H9 (cell line): Measurements from ENCODE around the gene PCDHA1. TPM values are rescaled to one million over a fixed set of nuclear protein-coding genes. Genes with fewer than 3 reads are reported as not detected.

Experiments used
- DNase-seq: peaks from one replicate; pipeline ENCODE4 v3.0.0-alpha.2; 2017
- H2AFZ ChIP-seq: one replicate; pipeline ENCODE4 v1.6.1; 2013; ENCODE audit warnings: mild to moderate bottlenecking, low read length, control low read depth, moderate library complexity
- H2AK5ac ChIP-seq: 2 replicates; pipeline ENCODE4 v1.6.1; 2013; ENCODE audit warnings: low read length, control low read depth, mixed read lengths; ENCODE audit not compliant: insufficient read length
- H2BK120ac ChIP-seq: one replicate; pipeline ENCODE4 v1.6.1; 2013; ENCODE audit warnings: low read depth, mild to moderate bottlenecking, low read length, control low read depth, inconsistent platforms; ENCODE audit not compliant: poor library complexity, severe bottlenecking
- H2BK12ac ChIP-seq: 2 replicates; pipeline ENCODE4 v1.6.1; 2013; ENCODE audit warnings: low read length, control low read depth, mixed read lengths, low read depth; ENCODE audit not compliant: insufficient read length
- H2BK15ac ChIP-seq: 2 replicates; pipeline ENCODE4 v1.6.1; 2013; ENCODE audit warnings: low read depth, low read length, control low read depth
- H2BK20ac ChIP-seq: one replicate; pipeline ENCODE4 v1.6.1; 2013; ENCODE audit warnings: low read depth, mild to moderate bottlenecking, low read length, control low read depth, inconsistent platforms; ENCODE audit not compliant: poor library complexity, severe bottlenecking
- H2BK5ac ChIP-seq: 2 replicates; pipeline ENCODE4 v1.6.1; 2013; ENCODE audit warnings: low read length, control low read depth, mixed read lengths; ENCODE audit not compliant: insufficient read length
- H3K14ac ChIP-seq: 2 replicates; pipeline ENCODE4 v1.6.1; 2013; ENCODE audit warnings: low read length, control low read depth; ENCODE audit not compliant: insufficient read depth
- H3K18ac ChIP-seq: 2 replicates; pipeline ENCODE4 v1.6.1; 2013; ENCODE audit warnings: low read depth, mild to moderate bottlenecking, mixed read lengths, low read length, control low read depth; ENCODE audit not compliant: insufficient read length
- H3K23ac ChIP-seq: 2 replicates; pipeline ENCODE4 v1.6.1; 2013; ENCODE audit warnings: low read length, control low read depth, mixed read lengths, low read depth; ENCODE audit not compliant: insufficient read length
- H3K23me2 ChIP-seq: 2 replicates; pipeline ENCODE4 v1.6.1; 2013; ENCODE audit warnings: low read depth, mild to moderate bottlenecking, mixed read lengths, low read length, control low read depth; ENCODE audit not compliant: insufficient read length, poor library complexity, severe bottlenecking
- H3K27ac ChIP-seq: 2 replicates; pipeline ENCODE4 v1.5.1; 2013; ENCODE audit warnings: low read length, control low read depth, mixed read lengths, low read depth; ENCODE audit not compliant: insufficient read length
- H3K27me3 ChIP-seq: 2 replicates; pipeline ENCODE4 v1.6.1; 2013; ENCODE audit warnings: low read length, control low read depth, inconsistent platforms; ENCODE audit not compliant: insufficient read depth
- H3K4ac ChIP-seq: 2 replicates; pipeline ENCODE4 v1.6.1; 2013; ENCODE audit warnings: low read depth, mild to moderate bottlenecking, control low read depth, inconsistent platforms, low read length, moderate library complexity
- H3K4me1 ChIP-seq: 2 replicates; pipeline ENCODE4 v1.6.1; 2013; ENCODE audit warnings: low read length, control low read depth, inconsistent platforms; ENCODE audit not compliant: insufficient read depth
- H3K4me2 ChIP-seq: 2 replicates; pipeline ENCODE4 v1.6.1; 2013; ENCODE audit warnings: low read length, control low read depth, mixed read lengths; ENCODE audit not compliant: insufficient read length, insufficient read depth
- H3K56ac ChIP-seq: 2 replicates; pipeline ENCODE4 v1.6.1; 2013; ENCODE audit warnings: low read depth, mild to moderate bottlenecking, mixed read lengths, low read length, control low read depth; ENCODE audit not compliant: insufficient read length
- H3K79me1 ChIP-seq: 2 replicates; pipeline ENCODE4 v1.6.1; 2013; ENCODE audit warnings: low read depth, mild to moderate bottlenecking, moderate library complexity, low read length, control low read depth, inconsistent platforms; ENCODE audit not compliant: insufficient read depth, poor library complexity, severe bottlenecking
- H3K79me2 ChIP-seq: 2 replicates; pipeline ENCODE4 v1.6.1; 2013; ENCODE audit warnings: low read length, control low read depth, inconsistent platforms; ENCODE audit not compliant: insufficient read depth
- H3K9ac ChIP-seq: 2 replicates; pipeline ENCODE4 v1.6.1; 2013; ENCODE audit warnings: low read length, control low read depth, mixed read lengths; ENCODE audit not compliant: insufficient read length; ENCODE audit errors: extremely low read depth
- H3K9me3 ChIP-seq: one replicate; pipeline ENCODE4 v1.6.1; 2013; ENCODE audit warnings: low read depth, low read length, inconsistent platforms; ENCODE audit not compliant: control insufficient read depth
- H3T11ph ChIP-seq: one replicate; pipeline ENCODE4 v1.6.1; 2013; ENCODE audit warnings: mild to moderate bottlenecking, low read length, control low read depth, inconsistent platforms
- H4K20me1 ChIP-seq: one replicate; pipeline ENCODE4 v1.6.1; 2013; ENCODE audit not compliant: control insufficient read depth, insufficient read length, insufficient read depth
- H4K5ac ChIP-seq: 2 replicates; pipeline ENCODE4 v1.6.1; 2013; ENCODE audit warnings: low read depth, mild to moderate bottlenecking, mixed read lengths, low read length, control low read depth; ENCODE audit not compliant: insufficient read length
- H4K8ac ChIP-seq: replicated peaks from 2 replicates; pipeline ENCODE4 v1.6.1; 2013; ENCODE audit warnings: low read length, control low read depth, mixed read lengths, low read depth; ENCODE audit not compliant: insufficient read length
- H4K91ac ChIP-seq: 2 replicates; pipeline ENCODE4 v1.6.1; 2013; ENCODE audit warnings: low read depth, mild to moderate bottlenecking, moderate library complexity, mixed read lengths, low read length, control low read depth; ENCODE audit not compliant: insufficient read length
- H3K27ac Mint-ChIP-seq, 3 experiments: 2 replicates in 2 of 3; 3 replicates in 1 of 3; pipeline ENCODE4 v1.8.0; 2020 to 2021; ENCODE audit warnings: mixed read lengths in 3 of 3, mild to moderate bottlenecking in 1 of 3, moderate library complexity in 1 of 3
- H3K27me3 Mint-ChIP-seq: 2 replicates; pipeline ENCODE4 v1.8.0; 2021; ENCODE audit warnings: low read depth, mild to moderate bottlenecking, moderate library complexity, mixed read lengths
- H3K36me3 Mint-ChIP-seq, 3 experiments: 2 replicates in 2 of 3; 3 replicates in 1 of 3; pipeline ENCODE4 v1.8.0; 2020 to 2021; ENCODE audit warnings: low read depth in 3 of 3, mixed read lengths in 3 of 3; ENCODE audit not compliant: insufficient read depth in 1 of 3
- H3K4me1 Mint-ChIP-seq, 2 experiments: 2 replicates each; pipeline ENCODE4 v1.8.0; 2020; ENCODE audit warnings: mixed read lengths in 2 of 2
- H3K4me3 Mint-ChIP-seq, 2 experiments: 2 replicates in 1 of 2; 3 replicates in 1 of 2; pipeline ENCODE4 v1.8.0; 2020 to 2021; ENCODE audit warnings: mild to moderate bottlenecking in 2 of 2, mixed read lengths in 2 of 2, moderate library complexity in 1 of 2
- H3K9me3 Mint-ChIP-seq, 2 experiments: 2 replicates in 1 of 2; 3 replicates in 1 of 2; pipeline ENCODE4 v1.8.0; 2020; ENCODE audit warnings: mild to moderate bottlenecking in 2 of 2, mixed read lengths in 2 of 2, moderate library complexity in 1 of 2
- CTCF ChIP-seq: fragments of 200-600 bp; sonication (generic); conservative IDR thresholded peaks from 3 replicates; pipeline ENCODE4 v1.8.0; 2021; ENCODE audit warnings: antibody characterized with exemption, mild to moderate bottlenecking
- WGBS: extraction: QIAGEN DNeasy Blood & Tissue Kit; methylation state at CpG from one replicate; pipeline ENCODE4 v1.1.7; 2013; ENCODE audit warnings: missing lambda C conversion rate, low lambda C conversion rate, mixed read lengths; ENCODE audit not compliant: insufficient read length; ENCODE audit errors: extremely low coverage; 5-methylcytosine and 5-hydroxymethylcytosine counted together
- total RNA-seq: library from RNA; stranded (reverse); gene quantifications from 2 replicates; pipeline ENCODE4 v1.2.1, GENCODE V29; 2021

PCDHA1 gene
- total RNA-seq, 1 experiment from 2014 or later, result 0.61 TPM

- Mint-ChIP-seq H3K36me3 (peaks cover 9 to 24% (median 21%) of the 10 kb centered on the region in 3 experiments; a peak in 6 of 7 replicates), H3K27me3 (no peaks in the 10 kb centered on the region), H3K4me1 (peaks cover 10 to 14% of the 10 kb centered on the region in 2 experiments; a peak in 2 of 4 replicates), H3K27ac (no peak overlapping the region), H3K4me3 (no peak overlapping the region), H3K9me3 (no peaks in the 10 kb centered on the region)
- H2BK120ac ChIP-seq, result no peak overlapping the region
- H3K4me2 ChIP-seq, result no peak overlapping the region
- no peak overlapping the region for H3K4ac ChIP-seq
- no peaks in the 10 kb centered on the region; the same call in 1 of the 2 replicates for H3K79me2 ChIP-seq
- no peak overlapping the region for H4K8ac ChIP-seq
- H2BK5ac ChIP-seq, result no peak overlapping the region
- no peak overlapping the region for H3K18ac ChIP-seq
- H3K9ac ChIP-seq, result no peak overlapping the region
- no peak overlapping the region for H4K91ac ChIP-seq
- H3T11ph ChIP-seq, result no peak overlapping the region
- no peak overlapping the region for H2BK20ac ChIP-seq
- no peak overlapping the region for H4K5ac ChIP-seq
- no peaks in the 10 kb centered on the region for H3K4me1 ChIP-seq
- no CpG with 5 or more reads among the region's 37 CpGs for WGBS
- no peaks in the 10 kb centered on the region for H4K20me1 ChIP-seq
- no peak overlapping the region for H2BK12ac ChIP-seq
- DNase-seq, result no peak
- no peak overlapping the region; the same call in 1 of the 2 replicates for H2BK15ac ChIP-seq
- H3K9me3 ChIP-seq, result no peaks in the 10 kb centered on the region
- H2AFZ ChIP-seq, result no peak overlapping the region
- no peak for TF ChIP-seq CTCF
- no peak overlapping the region for H2AK5ac ChIP-seq
- H3K23me2 ChIP-seq, result no peaks in the 10 kb centered on the region
- no peak overlapping the region for H3K14ac ChIP-seq
- no peak overlapping the region for H3K56ac ChIP-seq
- no peaks in the 10 kb centered on the region for H3K27me3 ChIP-seq
- H3K27ac ChIP-seq, result no peak overlapping the region
- H3K79me1 ChIP-seq, result no peaks in the 10 kb centered on the region
- H3K23ac ChIP-seq, result no peak overlapping the region
Measured at GRCh38 chr5:140877262-140877581, 91.3 kb downstream of the PCDHA1 start.
